ENCODE data around the gene CDCA5. TPM values are rescaled to one million over a fixed set of nuclear protein-coding genes. Genes with fewer than 3 reads are reported as not detected.

CDCA5 gene
- total RNA-seq, 4 donors from 2014 or later = 0.36 to 1.3 (median 1.00) TPM; not detected in 1

GRCh38 chr11:65110354-65110861 is 26.6 kb upstream of the CDCA5 start:
- DNase-seq = peak; percentile 63 to 81
- no peak overlapping the region for H3K4me3 ChIP-seq
- peaks cover 0 to 13% of the 10 kb centered on the region in 2 donors for H3K36me3 ChIP-seq
- no peaks in the 10 kb centered on the region for H3K9me3 ChIP-seq
- H3K27me3 ChIP-seq = no peaks in the 10 kb centered on the region
- peak; percentile 59 to 61 for ATAC-seq
- peaks cover 26 to 34% of the 10 kb centered on the region in 2 donors for H3K4me1 ChIP-seq
- intact Hi-C loops (cut with DNase I; ENCODE audit: low total_unique reads) = loop anchor here (1.0 to 10.0 kb wide), 2 partner anchors 71 to 256 kb away; partner anchors contain the start of gene CAPN1
- TF ChIP-seq POLR2A (IDR thresholded peaks at IDR 0.05) = no peak
- TF ChIP-seq CTCF (IDR thresholded peaks at IDR 0.05 in 4 of 5, conservative IDR thresholded peaks at IDR 0.05 in 1 of 5) = peak; percentile 86 to 100 (median 98)
- in situ Hi-C loops (cut with MboI; ENCODE audit: low sequenced_read_pairs in 4 of 4) = loop anchor here in 3 of 4 donors (5.0 kb wide), 1 partner anchor 72 kb away; the partner anchor contains the start of gene CAPN1 (in 3 of the 3)
- peak overlapping the region; percentile 74 to 90 (median 81) for H3K27ac ChIP-seq

GRCh38 chr11:65109231-65110198 is 25.7 kb upstream of the CDCA5 start:
- intact Hi-C loops (cut with DNase I; ENCODE audit: low total_unique reads) = loop anchor here (1.0 to 10.0 kb wide), 2 partner anchors 72 to 255 kb away; partner anchors contain the start of gene CAPN1

GRCh38 chr11:65108469-65109123 is 24.8 kb upstream of the CDCA5 start:
- no peaks in the 10 kb centered on the region for H3K27me3 ChIP-seq
- H3K27ac ChIP-seq = no peak overlapping the region
- intact Hi-C loops (cut with DNase I; ENCODE audit: low total_unique reads) = no loop called here
- H3K4me1 ChIP-seq = peaks cover 36 to 42% of the 10 kb centered on the region in 2 donors
- in situ Hi-C loops (cut with MboI; ENCODE audit: low sequenced_read_pairs in 4 of 4) = no loop called here
- no peak for ATAC-seq
- TF ChIP-seq POLR2A (IDR thresholded peaks at IDR 0.05) (no peak), CTCF (IDR thresholded peaks at IDR 0.05 in 4 of 5, conservative IDR thresholded peaks at IDR 0.05 in 1 of 5) (no peak)
- DNase-seq = no peak
- peaks cover 0 to 13% of the 10 kb centered on the region in 2 donors for H3K36me3 ChIP-seq
- H3K4me3 ChIP-seq = no peak overlapping the region
- no peaks in the 10 kb centered on the region for H3K9me3 ChIP-seq

More at GRCh38 chr11:65109231-65110198, 25.7 kb upstream of the CDCA5 start:
- Histone ChIP-seq H3K4me3 (no peak overlapping the region), H3K4me1 (peaks cover 29 to 39% of the 10 kb centered on the region in 2 donors), H3K9me3 (no peaks in the 10 kb centered on the region), H3K36me3 (peaks cover 0 to 13% of the 10 kb centered on the region in 2 donors), H3K27me3 (no peaks in the 10 kb centered on the region), H3K27ac (no peak overlapping the region)
- no peak for ATAC-seq
- TF ChIP-seq CTCF (IDR thresholded peaks at IDR 0.05 in 4 of 5, conservative IDR thresholded peaks at IDR 0.05 in 1 of 5) = no peak
- TF ChIP-seq POLR2A (IDR thresholded peaks at IDR 0.05) = no peak
- DNase-seq = no peak
- in situ Hi-C loops (cut with MboI; ENCODE audit: low sequenced_read_pairs in 4 of 4) = loop anchor here in 3 of 4 donors (5.0 kb wide), 1 partner anchor 73 kb away; the partner anchor contains the start of gene CAPN1 (in 3 of the 3)

- no peak for DNase-seq
Measured at GRCh38 chr11:65107751-65108468, 24.1 kb upstream of the CDCA5 start.

More at GRCh38 chr11:65107751-65108468, 24.1 kb upstream of the CDCA5 start:
- peaks cover 0 to 13% of the 10 kb centered on the region in 2 donors for H3K36me3 ChIP-seq
- in situ Hi-C loops (cut with MboI; ENCODE audit: low sequenced_read_pairs in 4 of 4) = no loop called here
- intact Hi-C loops (cut with DNase I; ENCODE audit: low total_unique reads) = no loop called here
- no peaks in the 10 kb centered on the region for H3K27me3 ChIP-seq
- no peak overlapping the region for H3K27ac ChIP-seq
- ATAC-seq = no peak
- peaks cover 37 to 42% of the 10 kb centered on the region in 2 donors for H3K4me1 ChIP-seq
- H3K9me3 ChIP-seq = no peaks in the 10 kb centered on the region
- H3K4me3 ChIP-seq = no peak overlapping the region
- TF ChIP-seq CTCF (IDR thresholded peaks at IDR 0.05 in 4 of 5, conservative IDR thresholded peaks at IDR 0.05 in 1 of 5) (no peak), POLR2A (IDR thresholded peaks at IDR 0.05) (no peak)

All from gastrocnemius medialis (tissue), 4 donors.